Hypothalamus (tissue), 51 donors: ENCODE data around the gene PLPP6.

Experiments used
- DNase-seq, 51 donors: peaks; one replicate each; lab custom pipeline; 2025; lab: John Stamatoyannopoulos, UW

PLPP6 gene

DNA sequence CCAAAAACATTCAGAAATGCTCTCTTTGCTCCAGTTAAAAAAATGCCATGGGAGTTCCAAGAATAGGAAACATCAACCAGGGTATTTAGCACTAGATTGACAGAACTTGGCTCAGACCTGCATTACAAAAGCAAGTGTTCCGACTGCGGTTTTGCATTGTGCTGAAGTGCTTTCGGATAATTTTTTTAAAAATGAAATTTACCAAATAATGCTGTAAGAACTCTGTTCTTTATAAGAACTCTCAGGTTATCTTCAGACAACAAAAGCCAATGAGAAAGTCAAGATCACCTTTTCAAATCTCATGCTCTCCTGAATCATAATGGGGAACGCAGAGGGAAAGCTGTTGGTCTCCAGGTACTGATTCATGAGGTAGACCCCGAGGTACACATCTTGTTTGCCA lies 483 bp upstream of the PLPP6 start:
- no peak for DNase-seq

DNA sequence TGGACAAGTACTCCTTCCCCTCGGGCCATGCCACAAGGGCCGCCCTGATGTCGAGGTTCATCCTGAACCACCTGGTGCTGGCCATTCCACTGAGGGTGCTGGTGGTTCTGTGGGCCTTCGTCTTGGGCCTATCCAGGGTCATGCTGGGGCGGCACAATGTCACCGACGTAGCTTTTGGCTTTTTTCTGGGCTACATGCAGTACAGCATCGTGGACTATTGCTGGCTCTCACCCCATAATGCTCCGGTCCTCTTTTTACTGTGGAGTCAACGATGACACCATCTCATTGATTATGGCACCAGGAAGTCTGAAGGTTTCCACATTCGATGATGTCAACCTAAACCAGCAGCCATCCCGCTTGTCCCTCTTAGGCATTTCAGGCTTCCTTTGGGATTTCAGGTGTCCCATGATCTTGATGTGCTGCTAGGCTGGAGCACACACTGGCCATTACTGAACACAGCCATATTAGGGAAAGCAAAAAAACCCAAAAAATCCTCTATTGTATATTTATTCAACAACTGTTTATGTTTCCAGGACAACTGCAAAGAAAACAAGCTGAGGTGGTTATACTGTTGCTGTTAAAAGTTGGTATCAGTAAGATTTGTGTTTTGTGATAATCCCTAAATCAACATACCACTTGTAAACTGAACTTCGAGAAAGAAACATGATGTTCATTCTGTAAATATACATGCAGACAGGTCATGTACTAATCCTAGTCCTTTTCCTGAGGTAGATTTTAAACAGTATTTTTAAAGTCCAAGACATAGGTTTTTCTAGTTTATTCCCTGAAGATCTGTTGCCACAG lies 1.1 kb downstream of the PLPP6 start:
- DNase-seq = peak in 2 of 51 donors; percentile 36 to 45

DNA sequence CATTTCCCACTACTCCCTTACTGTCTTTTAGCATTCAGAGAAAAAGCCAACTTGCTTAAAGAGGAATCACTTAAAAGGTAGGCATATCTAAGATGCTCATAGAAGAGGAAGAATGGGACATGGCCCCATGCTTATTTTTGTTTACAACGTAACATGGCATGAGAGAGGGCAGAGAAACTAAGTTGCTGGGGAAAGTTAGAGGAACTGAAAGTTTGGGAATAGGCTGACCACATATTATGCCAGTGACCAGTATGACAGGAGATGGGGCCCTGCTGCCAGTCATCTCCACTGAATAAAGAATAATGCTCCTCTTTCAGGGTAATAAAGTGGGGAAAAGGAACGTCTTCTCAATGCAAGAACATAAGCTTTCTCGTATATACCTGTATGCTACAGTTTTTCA lies 1.9 kb downstream of the PLPP6 start:
- no peak for DNase-seq

DNA sequence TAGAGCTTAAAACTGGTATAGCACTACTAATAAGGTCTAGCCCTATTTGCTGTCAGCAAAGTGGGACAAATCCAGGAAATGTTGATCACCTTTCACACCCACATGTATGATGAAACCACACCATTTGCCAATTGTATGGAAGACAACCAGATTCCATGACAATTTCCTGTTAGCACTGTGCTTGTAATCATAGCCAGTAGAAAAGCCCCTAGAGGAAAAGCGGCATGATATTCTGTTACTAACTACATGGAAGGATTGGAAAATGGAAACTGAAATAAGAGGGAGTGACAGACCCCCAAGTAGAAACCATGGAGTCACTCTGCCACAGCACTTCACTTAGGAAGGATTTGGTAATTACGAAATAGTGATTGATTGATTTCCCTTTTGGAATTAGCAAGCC lies 3.3 kb downstream of the PLPP6 start:
- peak in 1 of 51 donors; percentile 68 for DNase-seq

DNA sequence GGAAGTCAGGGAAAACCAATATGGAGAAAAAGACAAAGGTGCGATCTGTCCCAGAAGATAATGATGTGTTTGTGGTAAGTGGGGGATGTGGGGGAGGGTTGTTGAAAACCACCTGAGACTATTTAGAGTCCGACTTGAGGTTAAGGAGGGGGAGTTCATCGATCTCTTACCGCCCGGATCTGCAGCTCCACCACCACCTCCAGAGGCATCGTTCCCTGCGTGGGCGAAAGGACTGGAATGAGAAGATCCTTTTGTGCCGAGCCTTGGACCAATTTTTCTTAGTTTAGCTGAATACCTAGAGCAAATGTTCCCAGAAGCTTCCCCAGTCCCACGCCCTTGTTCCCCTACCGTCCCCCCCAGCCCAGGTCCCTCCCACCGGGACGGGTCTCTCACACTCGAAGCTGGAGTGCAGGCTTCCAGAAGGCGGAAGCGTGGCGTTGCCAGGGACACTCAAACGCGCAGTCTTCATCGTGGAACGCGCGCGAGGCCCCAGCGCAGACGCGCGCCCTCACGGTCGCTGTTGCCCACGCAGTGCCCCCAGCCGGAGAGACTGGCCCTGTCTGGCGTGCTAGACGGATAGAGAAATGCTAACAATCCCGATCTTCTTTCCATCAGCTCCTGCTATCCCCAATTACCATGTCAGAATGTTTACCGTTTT lies 4.1 kb downstream of the PLPP6 start, which contains the start of gene SPATA6L:
SPATA6L (minus strand) TSS at position 439 of the 658 bp plus-strand sequence; CDS start at position 209, 230 bp downstream.
- DNase-seq = peak in 49 of 51 donors; percentile 7 to 78 (median 51)

DNA sequence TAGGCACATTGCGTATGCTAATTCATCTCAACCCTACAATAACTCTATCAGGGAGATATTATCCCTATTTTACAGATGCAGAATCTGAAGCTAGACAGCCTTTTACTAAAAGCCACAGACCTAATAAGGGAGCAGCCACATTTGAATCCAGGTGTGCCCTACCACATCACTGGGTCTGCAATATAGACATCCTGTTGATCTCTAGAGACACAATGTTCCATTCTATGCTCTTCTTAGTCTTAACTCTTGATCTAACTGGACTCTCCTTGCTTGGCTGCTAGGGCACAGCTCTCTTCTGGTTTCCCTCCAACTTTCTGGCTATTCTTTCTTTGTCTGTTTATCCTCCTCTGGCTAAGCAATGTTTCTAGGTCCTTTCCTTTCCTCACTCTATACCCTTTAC lies 5.6 kb downstream of the PLPP6 start:
- no peak for DNase-seq

DNA sequence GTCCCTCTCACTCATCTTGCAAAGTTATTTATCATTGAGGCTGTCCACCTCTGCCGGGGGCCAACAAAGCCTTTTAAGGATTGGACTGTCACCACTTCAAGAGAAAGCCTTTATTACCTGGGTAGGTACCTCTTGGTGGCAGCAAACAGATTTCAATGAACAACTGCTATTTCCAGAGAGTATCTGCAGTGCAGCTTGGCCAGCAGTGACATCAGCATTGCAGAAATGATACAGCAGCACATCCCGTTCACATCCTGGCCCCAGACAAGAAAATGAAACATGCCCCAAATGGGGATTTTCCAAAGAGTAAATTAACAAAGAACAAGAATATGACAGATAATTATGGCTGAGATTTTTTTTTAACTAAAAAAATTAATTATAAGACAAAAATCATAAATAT lies 6.5 kb downstream of the PLPP6 start:
- no peak for DNase-seq

DNA sequence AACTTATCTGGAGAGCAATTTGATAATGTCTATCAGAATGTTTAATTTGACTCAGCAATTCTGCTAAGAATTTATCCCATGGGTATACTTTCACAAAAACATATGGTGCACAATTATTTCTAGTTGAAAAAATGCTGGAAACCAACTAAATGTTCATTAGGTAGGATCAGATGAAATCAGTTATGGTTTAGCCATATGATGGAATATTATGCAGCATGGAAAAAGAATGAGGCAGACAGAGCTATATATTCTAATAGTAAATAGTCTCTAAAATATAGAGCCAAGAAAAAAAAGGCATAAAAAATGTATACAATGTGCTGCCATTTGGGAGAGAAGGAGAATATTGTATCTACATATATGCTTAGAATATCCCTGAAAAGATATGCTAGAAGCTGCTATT lies 7.8 kb downstream of the PLPP6 start:
- DNase-seq = no peak

DNA sequence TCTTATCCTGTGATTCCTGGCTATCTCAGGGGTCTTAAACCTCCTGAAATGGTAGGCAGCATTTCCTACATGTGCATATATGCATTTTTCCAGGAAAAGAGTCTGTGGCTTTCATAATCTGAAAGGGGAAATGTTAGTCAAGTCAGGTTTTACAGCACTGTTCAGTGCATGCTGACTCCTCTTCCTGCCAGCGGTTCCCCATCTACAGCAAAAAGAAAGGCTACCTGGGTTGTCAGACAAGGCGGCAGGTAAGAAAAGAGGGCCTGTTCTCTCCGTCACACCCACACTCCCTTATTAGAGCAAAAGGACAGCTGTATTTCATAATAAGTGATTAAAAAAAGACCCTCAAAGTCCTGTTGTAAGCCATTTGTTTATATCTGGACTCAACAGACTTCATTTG lies 8.5 kb downstream of the PLPP6 start:
- DNase-seq = no peak

DNA sequence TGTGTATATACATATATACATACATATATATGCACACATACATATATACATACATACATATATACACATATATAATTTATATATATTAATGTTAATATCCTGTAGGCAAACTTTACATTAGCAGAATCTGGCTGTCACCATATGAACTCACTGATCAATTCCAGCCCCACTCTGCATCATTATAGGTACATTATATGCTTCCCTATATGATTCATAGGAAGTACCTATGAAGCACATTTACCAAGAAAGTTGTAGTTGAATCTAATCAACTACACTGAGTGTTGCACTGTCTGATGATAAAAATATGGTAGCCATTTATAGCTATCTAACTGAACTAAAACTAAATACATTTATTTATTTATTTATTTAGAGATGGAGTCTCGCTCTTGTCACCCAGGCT lies 9.6 kb downstream of the PLPP6 start:
- DNase-seq = no peak

DNA sequence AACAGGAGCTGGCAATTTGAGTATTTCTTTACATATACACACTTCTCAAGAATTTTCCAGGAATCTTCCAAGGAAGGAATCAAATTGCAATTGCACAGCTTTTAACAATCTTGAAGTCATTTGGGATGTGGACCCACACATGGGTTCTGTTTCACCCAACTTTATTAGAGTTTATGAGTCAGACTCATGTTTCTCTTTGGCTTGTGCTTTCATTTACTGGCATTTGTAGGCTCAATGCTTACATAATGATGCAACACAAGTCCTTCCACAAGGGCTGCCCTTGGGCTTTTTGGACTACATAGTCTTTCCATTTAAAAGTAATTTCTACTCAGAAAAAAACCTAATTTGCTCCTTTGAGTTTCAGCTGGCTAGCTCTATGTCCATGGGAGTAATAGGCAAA lies 12.7 kb downstream of the PLPP6 start:
- no peak for DNase-seq

DNA sequence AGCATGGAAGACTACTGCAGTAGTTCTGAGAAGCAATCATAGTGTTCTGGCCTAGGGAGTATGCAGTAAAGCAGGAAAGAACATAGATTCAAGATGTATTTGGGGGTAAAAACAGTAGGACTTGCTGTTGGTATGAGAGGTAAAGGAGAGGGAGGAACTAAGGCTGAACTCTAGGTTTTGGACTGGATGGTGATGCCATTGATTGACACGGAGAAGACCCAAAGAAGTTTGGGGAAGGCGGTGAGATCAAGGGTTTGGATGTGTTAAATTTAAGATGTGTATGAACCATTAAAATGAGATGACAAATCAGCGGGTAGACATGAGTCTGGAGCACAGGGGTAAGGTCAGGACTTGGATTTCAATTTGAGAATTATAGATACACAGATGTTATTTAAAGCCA lies 15.3 kb downstream of the PLPP6 start:
- DNase-seq = no peak

DNA sequence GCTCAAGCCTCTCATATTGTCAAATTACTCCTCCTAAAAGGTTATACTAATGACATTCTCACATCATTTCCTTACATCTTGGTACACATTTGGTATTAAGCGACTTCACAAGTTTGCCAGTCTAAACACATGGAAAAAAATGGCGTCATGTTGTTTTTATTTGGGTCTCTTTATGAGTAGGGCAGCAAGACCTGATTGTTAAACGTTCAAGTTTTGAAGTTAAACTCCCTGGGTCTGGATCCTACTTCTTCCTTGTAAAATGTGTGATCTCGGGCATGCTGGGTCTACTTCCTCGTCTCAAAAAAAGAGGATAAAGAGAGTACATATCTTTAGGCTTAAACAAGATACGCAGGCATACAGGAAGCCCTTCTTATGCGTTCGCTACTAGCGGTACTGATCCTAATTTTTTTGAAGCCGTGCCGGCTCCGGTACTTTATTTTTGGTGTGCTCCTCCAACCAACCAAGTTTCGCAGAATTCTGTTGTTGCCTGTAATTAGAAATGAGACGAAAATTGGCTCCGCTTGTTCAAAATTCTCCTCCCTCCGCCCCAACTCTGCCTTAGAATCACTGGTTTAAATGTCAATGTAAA lies 16.7 kb downstream of the PLPP6 start:
- DNase-seq = peak in 4 of 51 donors; percentile 15 to 72 (median 51)

DNA sequence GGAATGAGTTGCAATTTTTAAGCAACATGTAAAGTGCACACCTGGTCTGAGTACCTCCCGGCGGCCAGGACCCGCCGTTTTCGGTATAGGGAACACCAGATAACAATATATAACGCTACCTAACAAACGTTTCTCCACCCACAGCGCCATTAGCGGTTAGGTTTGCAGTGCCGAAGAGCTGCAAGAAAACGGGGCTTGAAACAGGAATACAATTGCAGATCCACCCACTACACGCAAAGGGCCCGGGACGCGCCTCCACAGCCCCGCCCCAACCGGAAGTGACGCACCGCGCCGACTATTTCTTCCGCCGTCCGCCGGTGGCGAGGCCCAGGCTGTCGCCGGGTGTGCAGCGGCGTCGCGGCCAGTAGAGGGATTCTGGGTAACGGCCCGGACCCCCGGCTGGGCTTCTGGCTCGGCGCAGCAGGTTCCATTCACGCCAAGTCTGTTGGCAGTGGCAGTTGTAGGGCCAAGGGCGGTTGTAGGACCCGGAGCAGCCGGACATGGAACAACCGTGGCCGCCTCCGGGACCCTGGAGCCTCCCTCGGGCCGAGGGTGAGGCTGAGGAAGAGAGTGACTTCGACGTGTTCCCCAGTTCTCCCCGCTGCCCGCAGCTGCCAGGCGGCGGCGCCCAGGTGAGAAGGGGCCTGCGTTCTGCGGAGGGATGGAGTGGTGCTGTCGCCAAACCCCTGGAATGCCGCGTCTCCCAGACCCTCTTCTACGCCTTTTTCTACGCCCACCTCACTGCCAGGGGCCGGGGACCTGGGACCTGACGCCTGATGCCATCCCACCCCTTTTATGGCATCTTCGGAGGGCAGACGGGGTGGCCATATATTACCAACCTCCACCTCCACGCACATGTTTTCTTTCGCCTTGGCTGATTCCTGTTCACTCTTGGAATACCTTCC lies 17.4 kb downstream of the PLPP6 start, which contains the start of gene CDC37L1:
CDC37L1 (plus strand) TSS at position 302 of the 905 bp plus-strand sequence; CDS start at position 501, 199 bp downstream.
- DNase-seq = peak; percentile 79 to 99 (median 96)

DNA sequence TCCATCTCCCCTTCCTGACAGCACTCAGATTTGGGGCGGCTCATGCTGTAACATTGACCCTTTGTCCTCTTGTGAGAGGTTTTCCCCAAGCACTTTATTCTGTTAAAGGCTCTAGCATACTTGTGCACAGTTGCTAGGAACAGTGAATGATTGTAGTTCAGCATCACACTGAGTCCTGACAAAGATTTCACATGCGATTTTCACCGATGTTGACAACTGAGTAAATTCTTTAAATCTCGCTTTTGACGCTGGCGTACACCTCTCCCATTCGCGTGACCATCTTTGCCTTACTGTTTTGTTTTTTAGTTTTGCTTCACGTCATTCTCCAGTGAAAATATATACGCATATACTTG lies 18.1 kb downstream of the PLPP6 start:
- DNase-seq = peak in 2 of 51 donors; percentile 56 to 75

DNA sequence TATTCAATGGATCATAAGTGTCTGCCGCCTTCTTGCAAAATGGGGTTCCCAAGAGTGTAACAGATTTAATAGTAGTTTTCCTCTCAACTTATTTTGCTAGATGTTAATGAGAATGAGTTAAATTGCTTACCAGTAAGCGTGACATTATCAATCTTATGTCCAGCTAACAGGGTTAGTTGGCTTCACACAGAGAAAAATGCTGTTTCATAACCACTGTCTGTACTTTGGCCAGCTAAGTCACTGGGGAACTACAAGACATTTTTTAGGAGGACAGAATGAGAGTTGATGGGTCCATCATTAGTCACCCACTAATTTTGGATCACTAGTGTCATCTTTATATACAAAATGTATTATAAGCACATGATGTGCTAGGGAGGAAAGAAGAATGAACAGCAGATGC lies 18.7 kb downstream of the PLPP6 start:
- DNase-seq = no peak

DNA sequence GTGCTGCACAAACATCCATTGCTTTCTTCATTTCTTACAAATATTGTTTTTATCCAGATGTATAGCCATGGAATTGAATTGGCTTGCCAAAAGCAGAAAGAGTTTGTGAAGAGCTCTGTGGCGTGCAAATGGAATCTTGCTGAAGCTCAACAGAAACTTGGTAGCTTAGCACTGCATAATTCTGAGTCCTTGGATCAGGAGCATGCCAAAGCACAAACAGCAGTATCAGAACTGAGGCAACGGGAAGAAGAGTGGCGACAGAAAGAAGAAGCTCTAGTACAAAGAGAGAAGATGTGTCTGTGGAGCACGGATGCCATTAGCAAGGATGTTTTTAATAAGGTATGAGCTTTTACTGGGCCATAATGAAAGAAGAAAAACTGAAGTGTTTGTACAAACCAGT lies 22.7 kb downstream of the PLPP6 start:
- no peak for DNase-seq

DNA sequence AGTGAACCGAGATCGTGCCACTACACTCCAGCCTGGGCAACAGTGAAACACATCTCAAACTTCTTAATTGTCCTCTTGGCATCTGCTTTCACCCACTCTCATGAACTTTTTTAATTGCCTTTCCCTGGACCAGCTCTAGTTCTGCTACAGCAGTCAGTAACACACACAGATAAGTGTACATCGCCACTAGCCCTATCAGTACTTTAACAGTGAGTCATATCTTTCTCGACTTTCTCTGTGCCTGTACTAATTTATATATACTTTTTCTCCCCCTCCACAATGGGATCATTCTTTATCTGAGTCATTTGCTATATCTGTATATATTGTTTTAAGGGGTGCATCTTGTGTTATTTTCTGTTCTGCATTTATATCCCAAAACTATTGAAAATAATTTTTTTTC lies 24.0 kb downstream of the PLPP6 start:
- no peak for DNase-seq

DNA sequence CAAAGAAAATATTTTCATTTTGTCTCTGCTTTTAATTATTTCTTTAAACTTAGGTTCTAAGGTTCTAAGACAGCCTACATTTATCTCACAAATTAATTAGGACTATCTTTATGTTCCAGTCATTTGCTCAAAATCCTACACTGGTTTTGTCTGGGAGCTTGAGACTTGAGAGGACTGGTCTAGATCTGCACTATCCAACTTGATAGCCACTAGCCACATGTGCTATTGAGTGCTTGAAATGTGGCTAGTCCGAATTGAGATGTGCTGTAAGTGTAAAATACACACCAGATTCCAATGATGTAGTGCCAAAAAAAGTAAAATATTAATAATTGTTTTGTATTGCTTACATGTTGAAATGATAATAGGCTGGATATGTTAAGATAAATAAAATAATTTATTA lies 24.5 kb downstream of the PLPP6 start:
- no peak for DNase-seq

DNA sequence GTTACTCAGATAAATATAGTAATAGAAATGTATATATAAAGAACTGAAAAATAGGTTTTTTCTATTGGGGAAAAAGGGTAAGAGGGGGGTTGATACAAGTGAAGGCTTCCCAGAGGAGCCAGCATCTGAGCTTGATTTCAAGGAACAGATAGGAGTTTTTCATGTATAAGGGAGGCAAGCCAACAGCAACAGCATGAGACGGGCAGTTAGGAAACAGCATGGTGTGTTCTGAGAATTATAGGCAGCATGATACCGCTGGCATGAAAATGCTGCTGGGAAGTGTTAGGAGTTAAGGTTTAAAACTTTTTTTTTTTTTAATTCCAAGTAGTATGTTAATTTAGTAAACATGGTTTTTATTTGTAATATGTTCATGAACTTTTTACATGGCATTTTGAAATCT lies 26.9 kb downstream of the PLPP6 start:
- no peak for DNase-seq

DNA sequence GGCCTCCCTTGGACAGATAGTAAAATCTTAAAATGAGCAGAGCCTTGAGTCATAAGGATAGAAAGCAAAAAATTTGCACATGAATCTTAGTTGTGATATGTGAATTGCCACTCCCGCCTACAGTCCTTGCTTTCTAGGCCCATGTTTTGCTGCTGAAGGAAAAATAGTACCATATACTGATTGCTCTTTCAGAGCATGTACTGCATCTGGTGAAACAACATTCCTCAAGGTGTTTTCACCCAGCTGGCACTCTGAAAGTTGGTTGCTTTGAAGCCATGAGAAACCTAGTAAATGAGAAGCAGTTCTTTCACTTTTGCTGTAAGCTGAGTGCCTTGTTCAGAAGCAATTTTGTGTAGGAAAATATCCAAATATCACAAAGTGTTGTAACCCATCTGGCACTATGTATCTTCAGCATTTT lies 27.6 kb downstream of the PLPP6 start:
- DNase-seq = no peak
